NT2/D1 (cell line): ENCODE results near the gene SYVN1.

Experiments
- DNase-seq: peaks from one replicate; pipeline ENCODE4 v3.0.0-alpha.2; 2011; ENCODE audit warnings: low read depth, low spot score
- H3K27me3 ChIP-seq: 2 replicates; pipeline ENCODE4 v1.6.0; 2011; ENCODE audit warnings: mild to moderate bottlenecking; ENCODE audit not compliant: insufficient read length, insufficient read depth
- H3K36me3 ChIP-seq: 2 replicates; pipeline ENCODE4 v1.6.1; 2011; ENCODE audit warnings: mild to moderate bottlenecking, low read length, mixed read lengths; ENCODE audit not compliant: insufficient read depth, insufficient read length
- H3K4me1 ChIP-seq: 2 replicates; pipeline ENCODE4 v1.5.1; 2011; ENCODE audit not compliant: insufficient read depth, insufficient read length
- H3K4me3 ChIP-seq: 2 replicates; pipeline ENCODE4 v1.5.1; 2011; ENCODE audit warnings: low read depth; ENCODE audit not compliant: insufficient read length
- H3K9ac ChIP-seq: 2 replicates; pipeline ENCODE4 v1.6.0; 2011; ENCODE audit warnings: low read depth; ENCODE audit not compliant: insufficient read length
- H3K9me3 ChIP-seq: 2 replicates; pipeline ENCODE4 v1.5.1; 2011; ENCODE audit warnings: mild to moderate bottlenecking, low read length; ENCODE audit not compliant: insufficient read depth
- SUZ12 ChIP-seq: IDR thresholded peaks from 2 replicates; pipeline ENCODE4 v1.6.1; 2011; ENCODE audit not compliant: insufficient read length, insufficient read depth; ENCODE audit errors: extremely low read depth
- YY1 ChIP-seq: IDR thresholded peaks from 2 replicates; pipeline ENCODE4 v1.6.1; 2011; ENCODE audit not compliant: insufficient read length, insufficient read depth
- ZNF274 ChIP-seq: IDR thresholded peaks from 2 replicates; pipeline ENCODE4 v1.6.1; 2011; ENCODE audit warnings: mild to moderate bottlenecking, low read depth, low read length

Gene SYVN1

GRCh38 chr11:65096926-65097325 lies 37.4 kb downstream of the SYVN1 start:
- Histone ChIP-seq H3K27me3 (no peaks in the 10 kb centered on the region), H3K4me1 (no peaks in the 10 kb centered on the region), H3K36me3 (peaks cover 32% of the 10 kb centered on the region), H3K9ac (peak overlapping the region; percentile 71), H3K4me3 (peak overlapping the region; percentile 56), H3K9me3 (no peaks in the 10 kb centered on the region)
- TF ChIP-seq ZNF274 (no peak), SUZ12 (no peak), YY1 (no peak)
- no peak for DNase-seq

GRCh38 chr11:65095974-65096806 lies 38.1 kb downstream of the SYVN1 start, which contains the start of gene VPS51:
Gene VPS51 (plus strand): TSS chr11:65096214. CDS start chr11:65096251, 37 bp downstream.
- Histone ChIP-seq H3K9ac (peak within 1 kb of the TSS; percentile 86), H3K4me3 (peak within 1 kb of the TSS; percentile 56), H3K36me3 (peaks cover 26% of the 10 kb centered on the region), H3K9me3 (no peaks in the 10 kb centered on the region), H3K27me3 (no peaks in the 10 kb centered on the region), H3K4me1 (no peaks in the 10 kb centered on the region)
- peak; percentile 87 for DNase-seq
- no peak for TF ChIP-seq SUZ12
- TF ChIP-seq YY1: peak; percentile 74

- TF ChIP-seq YY1 (no peak), SUZ12 (no peak), ZNF274 (no peak)
- Histone ChIP-seq H3K4me3 (peak overlapping the region; percentile 56), H3K9ac (peak overlapping the region; percentile 86), H3K4me1 (no peaks in the 10 kb centered on the region), H3K27me3 (no peaks in the 10 kb centered on the region), H3K36me3 (peaks cover 29% of the 10 kb centered on the region), H3K9me3 (no peaks in the 10 kb centered on the region)
- DNase-seq: no peak
These were observed 38.9 kb downstream of the SYVN1 start for GRCh38 chr11:65095427-65095826.

GRCh38 chr11:65090628-65091027 lies 43.7 kb downstream of the SYVN1 start:
- no peak overlapping the region for H3K9ac ChIP-seq
- DNase-seq: no peak
- H3K4me3 ChIP-seq: no peak overlapping the region
- no peaks in the 10 kb centered on the region for H3K4me1 ChIP-seq
- H3K27me3 ChIP-seq: no peaks in the 10 kb centered on the region
- no peaks in the 10 kb centered on the region for H3K9me3 ChIP-seq
- no peak for TF ChIP-seq YY1
- TF ChIP-seq SUZ12: no peak
- TF ChIP-seq ZNF274: no peak
- H3K36me3 ChIP-seq: peaks cover 48% of the 10 kb centered on the region

GRCh38 chr11:65089621-65090020 lies 44.7 kb downstream of the SYVN1 start:
- TF ChIP-seq SUZ12 (no peak), ZNF274 (no peak), YY1 (no peak)
- Histone ChIP-seq H3K9me3 (no peaks in the 10 kb centered on the region), H3K4me1 (no peaks in the 10 kb centered on the region), H3K4me3 (no peak overlapping the region), H3K9ac (no peak overlapping the region), H3K27me3 (no peaks in the 10 kb centered on the region), H3K36me3 (peaks cover 56% of the 10 kb centered on the region)
- DNase-seq: no peak

- Histone ChIP-seq H3K4me1 (no peaks in the 10 kb centered on the region), H3K9me3 (no peaks in the 10 kb centered on the region), H3K27me3 (no peaks in the 10 kb centered on the region), H3K36me3 (peaks cover 62% of the 10 kb centered on the region), H3K9ac (no peak overlapping the region), H3K4me3 (no peak overlapping the region)
- no peak for DNase-seq
- TF ChIP-seq YY1: no peak
- TF ChIP-seq SUZ12: no peak
- no peak for TF ChIP-seq ZNF274
These were observed 46.5 kb downstream of the SYVN1 start for GRCh38 chr11:65087827-65088226.

- no peaks in the 10 kb centered on the region for H3K9me3 ChIP-seq
- H3K4me3 ChIP-seq: no peak overlapping the region
- H3K36me3 ChIP-seq: peaks cover 67% of the 10 kb centered on the region
- no peaks in the 10 kb centered on the region for H3K4me1 ChIP-seq
- DNase-seq: no peak
- no peak overlapping the region for H3K9ac ChIP-seq
- TF ChIP-seq YY1 (no peak), ZNF274 (no peak), SUZ12 (no peak)
- H3K27me3 ChIP-seq: no peaks in the 10 kb centered on the region
These were observed 47.1 kb downstream of the SYVN1 start for GRCh38 chr11:65087216-65087615.

GRCh38 chr11:65086809-65087208 lies 47.5 kb downstream of the SYVN1 start:
- no peaks in the 10 kb centered on the region for H3K9me3 ChIP-seq
- DNase-seq: no peak
- TF ChIP-seq YY1 (no peak), SUZ12 (no peak), ZNF274 (no peak)
- peaks cover 71% of the 10 kb centered on the region for H3K36me3 ChIP-seq
- no peak overlapping the region for H3K4me3 ChIP-seq
- no peaks in the 10 kb centered on the region for H3K27me3 ChIP-seq
- no peaks in the 10 kb centered on the region for H3K4me1 ChIP-seq
- H3K9ac ChIP-seq: no peak overlapping the region
